GM19023 (cell line): ENCODE results near the gene ANO2.

Experiments
- ATAC-seq: cut with Tn5 transposase; IDR thresholded peaks from one replicate; pipeline ENCODE4 v1.9.1; 2021; ENCODE audit warnings: mild to moderate bottlenecking, moderate library complexity; ENCODE audit not compliant: unreplicated experiment

The ANO2 gene

GRCh38 chr12:5736016-5736415 lies 209.0 kb downstream of the ANO2 start:
- no peak for ATAC-seq

GRCh38 chr12:5733916-5734315 lies 211.1 kb downstream of the ANO2 start:
- no peak for ATAC-seq

GRCh38 chr12:5733136-5733755 lies 211.8 kb downstream of the ANO2 start:
- ATAC-seq = no peak

- no peak for ATAC-seq
These were observed 214.1 kb downstream of the ANO2 start for GRCh38 chr12:5730962-5731361.

DNA sequence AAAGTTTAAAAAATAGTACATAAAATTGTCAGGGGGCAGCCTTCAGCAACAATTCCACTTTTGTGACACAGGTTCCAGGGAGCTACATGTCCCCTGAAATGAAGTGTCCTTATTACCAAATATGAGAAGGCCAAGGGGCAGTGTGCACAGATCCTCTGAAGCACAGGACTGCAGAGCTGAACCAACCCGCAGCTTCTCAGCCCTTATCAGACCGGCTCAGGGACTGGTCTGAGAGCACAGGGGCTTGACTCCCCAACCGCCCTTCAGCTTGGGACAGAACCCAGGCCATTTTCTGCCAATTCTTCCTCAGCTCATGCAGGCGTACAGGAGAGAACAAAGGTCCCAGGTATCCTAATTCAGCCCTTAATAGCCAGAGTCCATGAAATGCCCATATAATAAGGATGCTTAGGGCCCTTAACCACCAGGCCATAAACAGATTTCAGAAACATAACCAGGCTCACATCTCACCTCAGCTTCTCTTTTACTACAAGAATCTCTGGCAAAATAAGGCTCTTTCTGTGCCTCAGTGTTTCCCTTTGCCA lies 221.3 kb downstream of the ANO2 start:
- ATAC-seq = no peak

GRCh38 chr12:5723071-5723470 lies 222.0 kb downstream of the ANO2 start:
- ATAC-seq = no peak

DNA sequence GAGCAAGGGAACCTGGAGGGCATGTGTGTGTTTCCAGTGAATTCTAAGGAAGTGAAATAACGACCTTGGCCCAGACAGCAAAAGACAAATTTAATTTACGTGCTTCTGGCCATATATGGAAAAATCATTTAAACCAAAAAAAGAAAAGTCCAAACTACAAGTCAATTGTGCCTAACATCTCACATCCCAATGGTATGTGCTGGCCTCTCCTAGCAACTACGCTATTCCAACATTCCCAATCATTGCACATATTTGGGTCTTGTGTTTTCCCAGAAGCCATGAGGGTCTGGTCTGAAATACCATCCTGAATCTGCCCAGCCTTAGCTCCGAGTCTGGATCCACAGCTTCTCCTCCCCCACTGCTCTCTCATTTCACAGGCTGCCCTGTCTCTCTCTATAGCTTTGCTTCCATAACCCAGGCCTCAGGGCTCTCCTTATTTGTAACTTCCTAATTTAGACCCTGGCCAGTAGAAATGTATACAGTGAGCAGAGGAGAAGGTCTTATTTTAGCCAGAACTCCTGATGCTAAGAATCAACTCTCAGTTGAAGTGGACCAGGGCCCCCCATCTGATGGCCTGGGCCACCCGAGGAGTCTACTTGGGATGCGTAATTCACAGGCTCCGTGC lies 224.6 kb downstream of the ANO2 start:
- no peak for ATAC-seq

- no peak for ATAC-seq
These were observed 226.4 kb downstream of the ANO2 start for GRCh38 chr12:5718680-5719079.

- ATAC-seq = no peak
These were observed 227.0 kb downstream of the ANO2 start for GRCh38 chr12:5718073-5718472.

DNA sequence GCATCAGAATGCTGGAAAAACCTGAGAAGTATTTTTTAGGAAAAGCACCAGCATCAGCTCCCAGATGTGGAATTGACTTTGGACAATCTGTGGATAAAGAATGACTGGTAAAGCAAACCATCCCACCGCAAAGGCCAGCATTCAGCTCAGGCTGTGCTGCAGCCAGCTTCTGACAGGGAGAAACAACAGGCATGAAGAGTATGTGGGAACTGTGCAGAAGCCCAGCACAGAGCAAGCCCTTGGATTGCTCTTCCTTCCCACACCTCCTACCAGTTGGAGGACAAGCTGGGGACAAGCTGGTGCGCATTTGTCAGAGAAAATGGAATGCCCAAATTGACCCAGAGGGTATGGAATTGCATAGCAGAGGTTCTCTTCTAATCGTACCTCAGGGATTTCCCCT lies 228.1 kb downstream of the ANO2 start:
- no peak for ATAC-seq

GRCh38 chr12:5716201-5716600 lies 228.9 kb downstream of the ANO2 start:
- ATAC-seq = no peak

- ATAC-seq = no peak
These were observed 230.0 kb downstream of the ANO2 start for GRCh38 chr12:5715021-5715420.

DNA sequence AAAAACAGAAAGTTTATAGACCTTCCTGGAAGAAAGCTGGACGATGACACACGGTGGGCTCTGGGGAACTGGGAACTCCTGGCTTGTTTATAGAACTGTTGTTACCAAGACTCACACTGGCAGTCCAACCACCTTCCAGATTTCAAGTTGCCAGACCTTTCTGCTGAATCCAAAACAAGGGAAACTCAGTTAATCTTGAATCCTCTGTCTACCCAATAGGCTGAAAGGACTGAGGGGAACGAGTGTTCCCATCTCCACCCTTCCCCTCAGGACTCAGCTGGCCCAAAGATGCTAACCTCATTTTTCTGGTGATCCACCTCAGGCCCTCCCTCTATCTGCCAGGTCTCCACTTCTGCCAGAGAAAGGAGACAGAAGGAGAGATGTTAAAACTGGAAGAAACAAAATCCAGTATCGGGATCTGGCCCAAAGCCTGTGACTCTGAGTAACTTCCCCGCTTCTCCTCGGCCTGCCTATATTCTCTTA lies 231.4 kb downstream of the ANO2 start:
- ATAC-seq = no peak

DNA sequence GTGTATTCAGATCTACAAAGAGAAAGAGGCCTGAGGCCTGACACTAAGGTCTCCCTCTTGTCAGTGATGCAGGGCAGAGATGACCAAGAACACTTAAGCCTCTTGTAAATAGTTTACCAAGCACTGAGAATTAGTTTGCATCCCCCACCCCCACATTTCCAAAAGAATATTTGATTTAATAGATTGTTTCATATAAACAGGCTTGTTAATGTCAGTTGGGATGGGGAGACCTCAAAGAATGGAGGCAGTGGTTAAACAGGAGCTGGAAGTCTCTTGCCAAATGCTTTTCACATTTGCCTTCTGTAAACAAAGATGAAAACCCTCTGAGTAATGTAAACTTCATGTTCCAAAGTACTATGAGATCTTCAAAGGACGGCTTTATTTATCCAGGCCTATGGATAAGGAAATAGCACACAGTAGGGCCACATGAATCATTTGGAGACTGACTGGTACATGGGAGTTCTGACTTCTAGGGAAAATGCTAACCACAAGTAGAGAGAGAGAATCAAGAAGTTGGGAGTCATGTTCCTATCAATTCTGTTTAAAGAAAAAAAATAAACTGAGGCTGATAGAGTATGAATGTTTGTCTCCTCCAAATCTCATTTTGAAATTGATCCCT lies 234.7 kb downstream of the ANO2 start:
- ATAC-seq = no peak

DNA sequence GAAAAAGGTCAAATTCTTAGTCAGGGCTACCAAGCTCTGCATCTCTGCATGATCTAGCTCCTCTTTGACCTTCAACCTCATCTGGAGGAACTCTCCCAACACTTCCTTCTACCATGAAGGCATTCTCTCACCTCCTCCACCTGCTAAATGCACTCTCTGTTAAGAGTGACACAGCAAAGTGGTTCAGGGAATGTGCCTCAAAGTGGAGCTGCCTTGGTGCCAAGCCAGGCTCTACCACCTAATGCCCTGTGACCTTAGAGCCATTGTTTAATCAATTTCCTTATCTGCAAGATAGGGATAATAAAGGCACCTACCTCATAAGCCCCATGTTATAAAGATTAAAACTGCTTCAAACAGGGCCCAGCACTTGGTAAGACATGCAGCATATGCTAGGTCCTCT lies 236.7 kb downstream of the ANO2 start:
- no peak for ATAC-seq

DNA sequence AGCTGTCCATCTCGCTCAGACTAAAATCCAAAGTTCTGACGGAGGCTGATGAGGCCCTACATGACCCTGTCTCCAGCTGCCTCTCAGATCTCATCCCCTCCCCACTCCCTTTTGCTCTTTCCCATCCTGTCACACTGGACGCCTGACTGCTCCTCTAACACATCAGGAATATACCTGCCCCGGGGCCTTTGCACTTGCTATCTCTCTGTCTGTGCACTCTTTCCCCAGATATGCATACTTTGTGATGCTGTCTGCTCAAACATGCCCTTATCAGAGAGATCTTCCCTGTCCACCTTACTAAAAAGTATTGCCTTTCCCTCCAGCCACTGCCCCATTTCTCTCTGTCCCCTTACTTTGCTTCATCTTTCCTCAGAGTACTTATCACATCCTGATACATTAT lies 238.8 kb downstream of the ANO2 start:
- ATAC-seq = no peak

DNA sequence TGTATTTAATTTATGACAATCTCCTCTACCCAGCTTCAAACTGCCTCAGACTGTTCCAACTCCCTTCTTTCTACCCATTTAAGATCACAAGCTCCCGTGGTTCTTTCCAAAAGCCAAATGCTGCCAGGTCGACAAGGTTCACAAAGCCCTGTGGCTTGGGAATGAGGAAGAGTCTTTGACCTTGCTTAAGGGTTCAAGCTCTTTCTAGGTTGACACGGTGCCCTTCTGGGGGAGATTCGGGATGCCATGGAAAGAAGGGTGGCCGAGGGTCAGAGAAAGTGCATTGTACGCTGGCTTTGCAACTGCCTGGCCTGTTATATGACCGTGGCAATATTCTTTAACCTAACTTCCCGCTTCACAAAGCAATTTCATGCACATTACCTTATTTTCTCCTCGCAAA lies 239.3 kb downstream of the ANO2 start:
- ATAC-seq = no peak

- ATAC-seq = no peak
These were observed 250.2 kb downstream of the ANO2 start for GRCh38 chr12:5694759-5695409.

DNA sequence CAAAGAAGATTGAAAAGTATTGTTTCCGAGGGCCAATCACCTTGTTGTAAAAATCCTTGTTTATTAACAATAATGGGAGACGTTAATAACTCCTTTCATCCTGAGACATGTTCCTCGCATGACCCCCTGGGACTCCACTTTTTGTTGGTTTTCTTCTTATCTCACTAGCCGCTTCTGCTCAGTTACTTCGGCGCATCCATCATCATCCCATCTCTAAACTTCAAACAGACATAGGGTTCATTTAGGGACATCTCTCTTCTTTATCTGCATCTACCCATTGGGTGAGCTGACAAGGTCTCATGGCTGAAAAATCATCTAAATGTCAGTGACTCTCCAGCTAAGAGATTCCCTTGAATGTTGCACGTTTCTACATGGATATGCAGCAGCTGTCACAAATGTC lies 252.2 kb downstream of the ANO2 start:
- no peak for ATAC-seq

DNA sequence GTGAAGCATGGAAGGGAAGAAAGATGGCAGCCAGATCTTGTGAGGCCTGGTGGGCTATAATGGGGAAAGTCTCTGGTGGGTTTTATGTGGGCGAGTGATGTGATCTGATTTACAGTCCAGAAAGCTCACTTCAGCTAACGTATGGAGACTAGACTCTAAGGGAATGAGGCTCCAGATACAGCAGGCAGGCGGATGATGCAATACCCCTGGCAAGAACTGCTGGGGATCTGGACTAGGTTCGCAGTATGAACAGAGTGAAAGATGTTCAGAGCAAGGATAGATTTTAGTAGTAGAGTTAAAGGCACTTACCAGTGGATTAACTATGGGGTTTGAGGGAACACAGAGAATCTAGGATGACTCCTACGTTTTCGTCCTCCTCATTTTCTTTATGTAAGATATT lies 253.1 kb downstream of the ANO2 start:
- no peak for ATAC-seq

DNA sequence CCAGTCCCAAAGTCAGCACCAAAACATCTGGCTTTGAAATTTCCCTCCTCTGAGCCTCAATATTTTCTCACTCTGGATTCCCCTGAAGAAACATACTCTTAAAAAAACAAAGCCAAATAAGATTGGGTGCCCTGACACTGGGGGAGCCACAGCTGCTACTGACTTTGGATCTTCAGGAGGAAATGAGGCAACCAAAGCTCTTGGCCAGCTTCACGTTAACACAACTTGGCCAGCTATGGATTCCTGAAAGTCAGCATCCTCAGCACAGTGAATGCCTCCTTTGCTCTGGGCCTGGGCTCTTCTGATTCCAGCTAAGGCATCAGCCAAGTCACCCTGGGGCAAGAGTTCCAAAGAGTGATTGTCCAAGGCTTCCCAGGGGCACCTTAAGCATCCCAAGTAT lies 254.8 kb downstream of the ANO2 start:
- ATAC-seq = no peak

DNA sequence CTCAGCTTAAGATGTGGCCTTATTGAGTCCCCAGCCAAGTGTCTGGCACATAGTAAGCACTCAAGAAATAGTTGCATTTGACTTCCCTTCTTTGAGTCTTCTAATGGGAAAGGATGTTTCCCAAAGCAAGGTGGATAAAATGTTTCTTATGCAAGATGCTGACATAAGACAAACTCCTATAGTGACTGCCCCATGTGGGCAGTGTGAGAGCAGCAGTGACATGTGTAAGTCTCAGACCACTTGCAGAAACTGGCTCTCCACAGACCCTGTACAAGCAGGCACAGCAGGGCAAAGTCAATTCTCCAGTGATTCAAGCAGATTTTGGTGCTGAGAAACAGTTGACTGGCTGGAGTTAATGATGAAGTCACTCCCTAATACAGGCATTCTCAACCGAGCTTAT lies 255.3 kb downstream of the ANO2 start:
- no peak for ATAC-seq
